Measurements from ENCODE around the gene FAM149A.

The FAM149A gene

DNA sequence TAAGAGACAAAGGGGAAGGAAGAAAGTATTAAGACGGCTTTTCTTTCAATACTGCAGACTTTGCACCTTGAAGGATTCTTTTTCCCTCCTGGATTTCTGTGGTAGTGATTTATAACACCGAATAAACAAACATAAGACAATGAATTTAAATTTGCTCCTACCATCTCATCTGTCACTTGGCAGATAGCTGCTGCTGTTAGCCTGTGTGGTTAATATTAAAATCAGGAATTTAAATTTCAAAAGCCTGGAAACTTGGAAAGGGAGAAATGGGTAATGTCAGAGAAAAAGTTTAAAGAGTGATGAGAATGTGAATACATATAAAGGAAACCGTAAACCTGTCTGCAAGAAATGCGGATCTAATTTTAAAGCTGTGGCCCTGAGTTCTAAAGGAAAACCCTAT lies 3.4 kb downstream of the FAM149A start:
- peak; percentile 7 for DNase-seq

DNA sequence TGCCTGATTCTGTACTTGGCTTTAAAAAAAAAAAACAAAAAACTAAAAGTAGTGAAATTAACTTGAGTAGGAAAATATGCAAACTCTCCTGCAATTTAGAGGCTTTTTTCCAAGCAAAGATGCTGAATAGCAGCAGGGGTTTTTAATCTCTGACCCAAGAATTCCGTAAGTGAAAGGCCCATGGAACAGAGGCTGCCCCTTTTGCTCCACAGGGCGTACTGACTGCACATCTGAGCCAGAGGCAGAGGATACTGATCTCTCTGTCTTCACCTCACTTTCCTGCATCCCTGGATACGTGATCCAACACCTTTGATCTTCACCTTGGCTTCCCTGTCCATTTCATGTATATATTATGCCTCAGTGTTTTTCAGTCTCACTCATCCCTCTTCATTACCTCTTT lies 3.9 kb downstream of the FAM149A start:
- DNase-seq, result no peak

DNA sequence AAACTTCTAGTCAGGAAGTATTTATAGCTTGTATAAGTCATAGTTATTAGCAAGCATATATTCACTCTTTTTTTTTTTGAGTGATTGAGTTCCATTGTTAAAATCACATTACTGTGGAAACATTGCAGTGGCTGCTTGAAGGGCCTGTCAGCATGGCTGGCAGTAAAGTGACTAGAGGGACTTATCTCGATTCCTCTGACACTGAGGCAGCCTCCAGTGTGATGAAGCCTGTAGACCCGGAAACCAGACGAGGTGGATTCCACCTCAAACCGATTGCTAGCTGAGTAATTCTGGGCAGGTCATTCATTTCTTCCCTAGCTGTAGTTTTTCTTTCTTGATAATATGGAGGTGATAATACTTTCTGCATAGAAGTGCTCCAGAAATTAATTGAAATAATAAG lies 4.7 kb downstream of the FAM149A start:
- DNase-seq, result no peak

DNA sequence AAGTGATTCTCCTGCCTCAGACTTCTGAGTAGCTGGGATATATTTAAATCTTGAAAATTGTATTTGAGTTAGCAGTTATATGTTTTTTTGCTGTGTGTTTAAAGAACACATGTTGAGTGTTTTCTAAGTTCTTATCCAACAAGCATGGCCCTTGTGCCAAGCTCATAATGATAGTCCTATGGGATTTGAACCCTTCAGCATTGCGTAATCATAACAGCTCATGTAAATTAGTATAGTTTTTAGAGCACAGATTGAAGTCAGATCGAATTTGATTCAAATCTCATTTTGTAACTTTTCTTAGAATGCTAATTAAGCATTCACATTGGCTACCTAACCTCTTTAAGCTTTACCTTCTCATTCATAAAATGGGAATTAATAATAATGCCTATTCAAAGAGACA lies 12.2 kb downstream of the FAM149A start:
- no peak for DNase-seq

DNA sequence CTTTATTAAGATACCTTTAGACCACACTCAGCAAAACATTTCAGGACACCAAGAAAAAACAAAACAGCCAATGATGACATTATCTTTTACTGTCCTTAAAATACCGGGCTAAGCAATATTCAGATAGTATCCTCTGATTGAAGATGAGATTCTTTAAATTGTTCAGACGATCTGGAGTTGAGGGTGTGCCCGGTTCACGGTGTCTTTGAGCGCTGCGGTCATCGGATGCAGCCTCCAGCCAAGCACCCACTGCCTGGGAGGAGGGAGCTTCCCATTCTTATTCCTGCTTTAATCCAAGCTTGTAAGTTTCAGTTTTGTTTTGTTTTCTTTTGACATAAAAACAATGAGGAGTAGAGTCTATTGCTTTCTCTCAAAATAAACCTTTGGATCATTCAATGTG lies 14.1 kb downstream of the FAM149A start:
- no peak for DNase-seq

DNA sequence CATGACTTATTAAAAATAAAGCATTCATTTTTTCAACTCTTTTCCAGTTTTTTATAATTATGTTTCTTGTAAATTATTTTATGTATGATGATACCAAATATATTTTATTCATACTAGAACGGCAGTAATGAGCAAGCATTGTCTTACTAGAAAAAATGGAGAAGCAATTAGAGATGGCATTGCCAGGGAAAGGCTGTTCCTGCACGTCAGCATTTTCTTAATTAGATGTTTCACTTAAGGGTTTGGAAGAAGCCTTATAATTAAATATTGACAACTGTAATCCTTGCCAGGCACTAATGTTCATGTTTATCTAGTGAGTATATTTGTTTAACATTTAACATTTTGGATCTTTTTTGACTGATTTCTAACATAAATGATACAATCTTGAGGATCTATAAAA lies 16.6 kb downstream of the FAM149A start:
- DNase-seq, result no peak

DNA sequence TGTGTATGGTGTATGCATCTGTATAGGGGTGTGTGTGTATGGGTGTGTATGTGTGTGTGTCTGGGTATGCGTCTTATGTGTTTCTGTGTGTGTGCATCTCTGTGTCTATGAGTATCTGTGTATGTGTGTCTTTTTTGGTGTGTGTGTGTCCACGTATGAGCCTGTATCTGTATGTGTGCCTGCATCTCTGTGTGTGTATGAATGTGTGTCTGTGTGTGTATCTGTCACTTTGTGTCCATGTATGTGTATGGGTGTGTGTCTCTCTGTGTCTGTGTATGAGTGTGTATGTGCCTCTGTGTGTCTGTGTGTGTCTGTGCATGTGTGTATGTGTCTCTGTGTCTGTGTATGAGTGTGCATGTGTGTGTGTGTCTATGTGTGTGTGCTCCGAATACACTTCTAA lies 24.3 kb downstream of the FAM149A start:
- no peak for DNase-seq

DNA sequence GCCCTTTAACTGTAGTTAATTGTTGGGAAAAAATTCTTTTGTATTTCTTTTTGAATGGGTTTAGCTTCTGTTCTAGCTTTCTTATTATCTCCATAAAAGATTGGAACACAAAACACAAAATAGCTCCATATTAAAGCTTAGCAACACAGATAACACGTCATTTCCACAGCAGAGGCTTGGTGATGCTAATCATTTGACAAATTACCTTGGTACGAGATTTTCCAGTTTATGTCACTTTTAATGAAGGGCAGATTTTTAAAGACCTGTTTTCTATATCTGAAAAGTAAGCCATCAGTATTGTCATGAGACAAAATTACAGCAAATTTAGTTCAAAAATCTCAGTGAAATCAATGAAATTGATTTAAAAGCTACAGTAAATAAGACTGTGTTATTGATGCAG lies 27.4 kb downstream of the FAM149A start:
- DNase-seq, result no peak

DNA sequence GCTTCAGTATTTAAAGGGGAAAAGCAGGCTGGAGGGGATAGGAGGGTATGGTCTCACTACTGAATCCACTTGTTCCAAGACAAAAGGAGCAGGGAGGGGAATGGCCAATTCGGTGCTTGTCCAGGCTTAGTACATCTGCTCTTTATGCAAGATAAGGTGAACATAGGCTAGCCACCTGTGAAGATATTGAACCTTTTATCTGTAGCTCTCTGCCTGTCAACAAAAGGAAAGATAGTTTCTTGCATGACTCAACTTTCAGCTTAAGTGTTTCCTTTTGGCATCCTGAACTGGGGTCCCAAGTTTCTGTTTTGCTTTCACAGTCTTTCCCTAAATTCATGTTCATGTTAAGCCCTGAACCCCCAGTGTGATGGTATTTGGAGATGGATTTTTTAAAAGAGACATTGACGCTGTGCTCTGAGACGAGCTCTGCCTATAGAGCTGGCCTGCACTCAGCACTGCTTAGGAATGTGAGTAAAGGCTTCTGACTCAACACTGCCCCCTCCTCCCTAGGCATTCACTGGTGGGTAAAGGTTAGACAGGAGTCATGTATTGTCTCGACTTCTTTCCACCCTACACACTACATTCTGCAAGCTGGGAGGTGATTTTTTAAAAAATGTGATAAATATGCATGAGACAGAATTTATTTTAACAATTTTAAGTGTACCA lies 28.2 kb downstream of the FAM149A start:
- DNase-seq, result no peak

DNA sequence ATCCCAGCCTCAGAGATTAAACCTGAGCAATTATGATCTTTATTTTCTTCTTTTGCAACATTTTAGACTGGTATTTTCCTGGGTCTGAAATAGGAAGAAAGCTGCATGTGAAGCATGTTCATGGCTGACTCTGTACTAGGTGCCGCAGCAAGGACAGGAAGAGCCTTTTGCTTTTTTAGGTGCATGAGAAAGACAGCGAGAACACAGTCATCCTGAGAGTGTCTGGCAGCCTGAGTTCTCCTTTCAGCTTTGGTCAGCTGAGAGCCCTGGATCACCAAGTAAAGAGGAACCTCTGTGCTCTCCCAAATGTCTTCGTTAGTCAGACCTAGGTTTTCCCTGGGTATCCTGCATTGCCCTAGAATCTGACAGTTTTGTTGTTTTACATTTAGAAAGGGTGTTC lies 29.8 kb downstream of the FAM149A start:
- DNase-seq, result no peak

DNA sequence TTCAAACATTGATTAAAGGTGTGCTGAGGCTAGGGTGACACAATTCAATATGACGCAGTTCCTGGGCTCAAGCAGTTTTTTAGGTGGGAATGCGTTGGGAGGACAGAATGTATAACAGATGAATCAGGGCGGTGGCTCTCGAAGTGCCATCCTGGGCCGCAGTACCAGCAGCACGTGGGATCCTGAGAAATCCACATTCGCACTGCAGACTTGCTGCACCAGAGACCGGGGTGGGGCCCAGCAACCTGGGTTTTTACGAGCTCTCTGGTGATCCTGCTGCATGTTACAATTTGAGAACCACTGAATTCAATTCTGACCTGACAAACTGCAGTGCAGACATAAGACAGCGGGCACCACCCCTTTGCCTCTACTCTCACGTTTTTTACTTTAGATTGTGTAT lies 30.4 kb downstream of the FAM149A start:
- DNase-seq, result no peak

DNA sequence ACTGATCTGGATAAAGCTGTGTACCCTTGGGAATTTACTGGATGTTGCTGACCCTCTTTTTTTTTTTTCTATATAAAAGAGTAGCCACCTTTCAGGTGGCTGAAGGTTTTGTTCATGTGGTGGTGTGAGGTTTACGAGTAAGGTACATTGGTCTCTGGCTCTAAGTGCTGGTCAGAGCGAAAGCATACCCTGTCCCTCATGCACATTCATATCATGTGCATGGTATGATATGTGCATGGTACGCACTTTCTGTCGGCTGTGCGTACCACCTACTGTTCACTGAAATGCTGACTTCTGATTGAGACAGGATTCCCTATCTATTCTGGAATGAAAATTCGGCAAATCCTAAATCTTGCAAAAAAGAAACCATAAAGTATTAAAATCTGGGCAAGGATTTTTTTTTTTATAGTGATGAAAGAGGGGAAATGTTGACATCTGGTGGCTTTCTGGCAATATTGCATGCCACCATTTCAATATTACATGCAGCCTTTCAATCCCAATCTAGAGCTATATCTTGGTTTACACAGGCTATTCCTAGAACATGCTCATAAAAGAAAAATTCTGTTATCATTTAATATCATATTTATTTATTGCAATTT lies 32.8 kb downstream of the FAM149A start:
- no peak for DNase-seq

DNA sequence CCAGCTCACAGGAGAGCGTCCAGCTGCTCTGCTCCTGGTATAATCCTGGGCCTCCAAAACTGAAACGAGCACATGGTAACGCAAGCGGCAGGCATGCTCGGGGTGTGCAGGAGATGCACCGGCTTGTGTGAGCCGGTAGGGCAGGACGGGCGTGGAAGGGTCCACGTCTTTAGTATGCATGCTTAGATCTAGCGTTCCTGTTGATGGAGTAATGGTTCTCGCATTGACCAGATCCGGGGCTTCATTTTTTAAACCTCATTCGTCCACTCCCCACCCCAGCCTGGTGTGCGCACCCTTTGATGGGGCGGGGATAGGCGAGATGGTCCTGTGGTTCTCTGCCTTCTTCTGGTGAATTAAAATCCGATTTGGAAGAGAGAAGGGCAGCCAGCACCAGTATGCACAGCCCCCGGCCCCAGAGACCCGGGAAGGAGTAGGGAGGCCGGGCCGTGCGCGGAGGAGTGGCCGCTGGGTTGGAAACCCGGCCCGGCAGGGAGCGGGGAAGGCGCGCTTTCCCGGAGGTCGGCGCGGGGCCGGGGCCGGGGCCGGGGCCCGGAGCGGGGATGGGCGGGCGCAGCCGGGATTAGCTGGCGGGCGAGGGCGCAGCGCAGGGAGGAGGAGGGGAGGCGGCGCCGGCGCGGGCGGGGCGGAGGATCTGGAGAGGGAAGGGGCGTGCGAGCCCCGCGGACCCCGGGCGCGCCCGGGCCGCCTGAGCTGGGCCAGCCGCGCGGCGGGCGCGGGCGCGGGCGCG lies 39.9 kb downstream of the FAM149A start:
- peak; percentile 36 for DNase-seq

DNA sequence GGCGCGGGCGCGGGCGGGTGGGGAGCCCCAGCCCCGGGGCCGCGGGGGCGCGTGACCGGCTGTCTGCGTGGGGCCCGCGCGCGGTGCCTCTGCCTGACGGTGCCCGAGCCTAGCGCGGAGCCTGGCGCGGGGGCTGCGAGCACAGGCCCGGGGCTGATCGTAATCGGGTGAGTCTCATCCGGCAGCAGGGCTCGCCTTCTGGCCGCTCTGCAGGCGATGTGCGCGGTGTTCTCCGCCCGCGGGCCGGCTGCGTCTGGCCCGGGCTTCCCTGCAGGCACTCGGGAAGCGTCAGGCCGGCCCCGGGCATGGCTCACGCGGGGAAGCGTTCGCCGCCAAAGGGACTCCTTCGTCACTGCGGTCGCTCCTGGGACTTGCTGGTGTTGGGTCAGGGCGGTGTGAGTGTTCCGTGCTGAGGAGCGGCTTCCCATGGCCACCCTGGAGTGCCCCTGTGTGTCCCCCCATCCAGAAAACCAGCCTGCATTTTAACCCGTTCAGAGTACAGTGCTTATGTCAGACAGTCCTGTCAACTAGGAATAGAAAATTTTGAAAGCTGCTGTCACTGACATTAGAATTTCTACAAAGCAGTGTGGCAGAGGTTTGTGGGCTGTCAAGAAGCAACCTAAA lies 40.6 kb downstream of the FAM149A start:
- DNase-seq, result peak; percentile 23

DNA sequence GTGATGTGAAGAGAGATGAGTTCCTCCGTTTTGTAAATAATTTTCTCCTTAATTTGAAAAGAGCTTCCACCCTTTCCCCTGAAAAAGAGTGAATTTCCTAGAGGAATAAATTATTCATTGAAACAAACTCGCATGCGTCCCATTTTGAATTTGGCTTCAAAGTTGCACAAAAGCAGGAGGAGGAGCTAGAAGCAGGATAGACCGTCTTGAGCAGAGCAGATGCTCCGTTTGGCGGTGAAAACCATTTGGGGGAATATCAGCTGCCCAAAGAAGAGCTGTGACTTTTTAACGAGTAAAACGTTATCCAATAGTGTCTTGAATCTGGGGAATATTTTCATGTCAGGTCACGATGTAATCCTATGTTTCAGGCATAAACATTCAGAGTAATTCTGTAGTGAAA lies 42.0 kb downstream of the FAM149A start:
- no peak for DNase-seq

DNA sequence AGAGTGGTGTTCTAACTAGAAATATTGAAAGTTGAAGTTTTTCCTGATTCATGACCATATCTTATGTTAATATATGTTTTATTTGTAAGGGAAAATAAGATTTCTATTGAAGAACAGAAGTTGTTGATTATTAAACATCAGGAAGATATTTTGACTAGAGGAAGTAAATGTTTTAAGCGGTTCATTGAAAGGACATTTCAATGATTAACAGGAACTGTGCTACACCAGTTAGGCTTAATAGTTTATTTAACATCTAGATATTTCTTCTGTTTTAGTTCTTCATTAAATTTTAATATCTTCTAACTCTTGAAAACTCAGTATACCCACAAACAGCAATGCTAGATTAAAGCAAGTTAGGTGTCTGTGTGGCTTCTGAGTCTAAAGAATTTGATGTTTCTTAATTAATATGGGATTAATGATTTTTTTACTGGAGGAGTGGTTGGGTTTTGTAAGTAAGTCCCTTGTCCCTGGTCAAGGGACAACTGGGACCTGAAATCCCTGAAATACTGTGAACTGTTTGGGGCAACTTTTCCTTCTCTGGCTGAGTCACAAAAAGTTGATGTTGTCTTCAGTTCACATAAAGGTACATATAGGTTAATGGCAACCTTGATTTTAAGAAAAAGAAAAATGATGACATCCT lies 44.0 kb downstream of the FAM149A start:
- DNase-seq, result no peak

DNA sequence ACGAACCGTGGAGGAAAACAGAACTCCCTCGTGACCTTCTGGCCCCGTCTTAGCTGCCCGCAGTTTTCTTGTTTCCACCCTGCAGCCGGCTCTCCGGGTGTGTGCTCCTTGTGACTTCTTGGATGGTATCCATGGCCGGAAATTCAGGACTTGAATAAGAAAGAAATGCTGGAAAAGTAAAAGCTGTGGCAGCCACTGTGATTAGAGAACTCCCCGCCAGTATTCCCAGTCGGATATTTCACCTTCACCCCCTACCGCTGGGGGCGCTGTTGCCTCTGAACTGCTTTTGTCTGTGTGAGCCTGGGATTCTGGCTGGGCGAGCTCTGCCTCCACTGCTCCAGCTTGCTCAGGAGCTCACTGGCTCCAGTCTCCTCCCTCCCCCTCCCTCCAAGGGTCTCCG lies 45.4 kb downstream of the FAM149A start:
- DNase-seq, result no peak

DNA sequence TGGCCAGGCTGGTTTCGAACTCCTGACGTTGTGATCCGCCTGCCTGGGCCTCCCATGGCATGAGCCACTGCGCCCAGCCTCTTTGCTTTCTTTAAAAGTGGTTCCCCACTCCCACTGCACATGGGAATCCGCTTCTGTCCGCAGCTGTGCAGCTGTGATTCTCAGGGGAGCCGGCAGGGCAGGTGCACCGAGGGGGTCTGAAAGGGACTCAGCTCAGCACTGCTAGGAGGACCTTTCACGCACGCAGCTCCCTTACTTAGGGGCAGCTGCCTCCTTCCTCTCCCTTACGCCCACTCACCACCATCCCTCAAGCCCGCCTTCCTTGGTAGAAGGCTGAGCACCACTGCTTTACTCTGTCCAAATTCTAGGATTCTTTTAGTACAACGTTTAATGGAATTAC lies 46.4 kb downstream of the FAM149A start:
- no peak for DNase-seq

DNA sequence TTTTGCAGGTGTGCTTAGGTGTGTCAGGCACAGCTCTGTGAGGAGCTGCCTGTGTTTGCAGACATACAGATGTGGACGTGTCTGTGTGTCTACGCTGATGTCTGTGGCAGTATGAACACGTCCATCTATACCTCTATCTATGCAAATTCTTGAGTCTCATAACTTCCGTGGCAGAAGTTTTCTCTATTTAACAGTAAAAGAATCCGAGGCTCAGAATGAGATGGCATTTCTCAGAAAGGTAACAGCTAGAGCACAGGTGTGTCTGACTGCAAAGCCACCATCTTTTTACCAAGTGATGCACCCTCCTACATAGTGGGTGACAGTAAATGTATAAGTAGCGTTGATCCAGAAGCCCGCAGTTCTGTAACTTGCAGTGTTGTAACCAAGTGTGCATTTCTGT lies 47.0 kb downstream of the FAM149A start:
- DNase-seq, result no peak

DNA sequence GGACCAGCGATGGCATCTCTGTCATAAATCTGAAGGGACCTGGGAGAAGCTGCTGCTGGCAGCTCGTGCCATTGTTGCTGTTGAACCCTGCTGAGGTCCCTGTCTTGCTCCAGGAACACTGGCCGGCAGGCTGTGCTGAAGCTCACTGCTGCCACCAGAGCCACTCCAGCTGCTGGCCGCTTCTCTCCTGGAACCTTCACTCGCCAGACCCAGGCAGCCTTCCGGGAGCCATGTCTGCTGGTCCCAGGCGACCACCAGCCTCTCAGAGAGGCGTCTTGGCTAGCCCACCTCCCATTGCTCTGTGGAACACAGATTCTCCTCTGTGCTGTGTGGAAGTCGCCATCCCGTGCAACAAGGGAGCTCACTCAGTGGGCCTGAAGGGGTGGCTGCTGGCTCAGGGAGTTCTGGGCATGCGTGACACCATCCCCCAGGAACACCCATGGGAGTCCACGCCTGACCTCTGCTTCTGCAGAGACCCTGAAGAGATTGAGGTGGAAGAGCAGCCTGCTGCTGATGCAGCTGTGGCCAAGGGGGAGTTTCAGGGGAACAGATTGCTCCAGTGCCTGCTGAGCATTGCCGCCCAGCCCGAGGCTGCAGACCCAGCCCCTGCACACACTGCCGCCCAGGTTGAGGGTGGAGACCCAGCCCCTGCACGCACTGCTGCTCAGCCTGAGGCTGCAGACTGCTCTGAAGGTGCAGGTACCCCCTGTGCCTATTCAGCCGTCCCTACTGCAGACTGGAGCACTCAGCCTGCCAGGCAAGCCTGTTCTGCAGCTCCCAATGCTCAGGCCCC lies 53.7 kb downstream of the FAM149A start:
- no peak for DNase-seq

DNA sequence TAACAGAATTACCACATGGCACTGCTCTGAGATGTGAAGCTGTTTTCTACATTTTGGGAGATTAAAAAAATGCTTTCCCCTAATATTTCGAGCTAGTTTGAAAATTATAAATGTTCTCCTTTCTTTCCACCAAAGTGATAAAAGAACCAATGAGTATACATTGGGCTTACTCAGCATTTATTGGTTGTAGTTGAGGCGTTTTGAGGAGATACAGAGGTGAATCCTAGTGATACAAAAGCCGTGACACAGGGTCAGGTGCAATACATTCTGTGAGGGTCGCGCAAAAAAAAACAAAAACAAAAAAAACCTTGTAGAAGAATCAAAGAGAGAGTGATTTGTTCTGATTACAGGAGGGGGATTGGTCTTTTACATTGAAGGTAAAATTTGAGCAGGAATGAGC lies 54.5 kb downstream of the FAM149A start:
- DNase-seq, result no peak

DNA sequence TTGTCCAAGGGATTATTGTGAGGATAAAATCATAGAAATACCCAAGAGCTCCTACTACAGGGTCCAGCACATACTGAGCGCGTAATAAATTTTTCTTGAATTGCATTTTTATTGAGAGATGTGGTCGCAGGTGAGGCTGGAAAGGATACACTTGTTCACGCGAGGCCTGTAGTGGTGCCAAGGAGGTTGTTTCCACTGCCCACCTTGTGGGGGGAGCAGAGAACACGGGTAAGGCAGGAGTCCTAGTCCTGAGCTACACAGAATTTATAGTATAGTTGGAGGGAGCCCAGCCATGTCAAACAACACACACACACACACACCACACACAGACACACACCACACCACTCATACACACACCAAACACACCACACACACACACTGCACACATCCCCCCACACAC lies 55.1 kb downstream of the FAM149A start:
- DNase-seq, result no peak

DNA sequence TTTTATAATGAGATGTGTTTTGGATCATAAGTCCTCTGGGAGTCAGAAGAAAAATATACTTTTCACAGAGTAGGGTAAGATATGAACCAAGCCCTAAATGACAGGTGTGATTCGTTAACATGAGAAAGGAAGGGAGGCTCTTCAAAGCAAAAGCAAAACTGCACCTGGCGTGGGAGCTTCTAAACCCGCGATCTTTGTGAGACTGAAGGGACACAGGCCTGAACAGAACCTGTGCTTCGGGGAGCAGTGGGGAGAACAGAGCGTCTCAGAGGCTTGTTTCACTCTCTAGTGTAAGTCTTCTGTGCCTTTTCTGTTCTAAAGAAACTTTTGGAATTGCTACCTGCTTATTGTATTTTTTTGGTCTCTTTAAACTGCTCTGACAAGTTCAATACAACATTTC lies 56.6 kb downstream of the FAM149A start:
- no peak for DNase-seq

Measured in NCI-H526 treated with DMSO at 0.1 percent for 48 hours (cell line).